ENCODE results near the gene FSD1L. TPM values are rescaled to one million over a fixed set of nuclear protein-coding genes. Genes with fewer than 3 reads are reported as not detected.
A peak's percentile ranks its signal among the peaks of the same experiment; 100 is the strongest.

Gene FSD1L
- total and polyA plus RNA-seq, 2 experiments from 2014 or later = 5.2 to 7.1 TPM

DNA sequence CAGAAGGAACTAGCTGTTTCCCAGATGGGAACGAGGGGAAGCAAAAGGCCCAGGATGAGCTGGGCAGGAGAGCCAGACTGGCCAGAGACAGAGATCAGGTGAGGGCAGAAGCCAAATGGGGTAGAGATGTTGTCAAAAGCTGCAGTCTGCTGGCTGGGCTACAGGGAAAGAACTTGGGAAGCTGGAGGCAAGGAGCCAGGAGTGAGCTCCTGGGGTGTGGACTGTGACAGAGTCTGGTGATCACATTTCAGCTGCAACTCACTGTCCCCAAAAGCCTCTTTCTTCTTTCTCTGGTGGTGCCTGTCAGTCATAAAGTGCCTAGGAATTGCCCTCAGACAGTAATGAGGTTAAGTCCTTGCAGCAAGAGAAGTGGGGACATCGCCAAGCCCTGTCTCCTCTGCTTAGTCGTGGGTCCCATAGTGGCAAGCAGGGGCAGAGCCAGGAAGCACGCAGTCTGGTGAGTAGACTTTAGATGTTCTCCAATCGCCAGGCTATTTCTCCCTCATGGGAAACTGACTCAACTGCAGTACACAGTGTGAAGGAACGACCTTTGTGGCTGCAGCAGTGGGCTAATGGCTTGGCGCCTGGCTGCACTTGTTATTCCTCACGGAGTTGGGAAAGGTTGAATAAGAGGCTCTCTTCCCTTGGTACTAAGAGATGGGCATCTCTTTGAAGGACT, 2.5 kb upstream of the FSD1L start:
- H2AFZ ChIP-seq = peak overlapping the region; percentile 47; the same call in 1 of the 2 replicates

More for the DNA sequence above, 2.5 kb upstream of the FSD1L start:
- Mint-ChIP-seq H3K4me1 (peaks cover 21% of the 10 kb centered on the region), H3K27ac (no peak overlapping the region), H3K27me3 (ENCODE audit: insufficient read depth, low read depth, poor library complexity) (peaks cover 3% of the 10 kb centered on the region), H3K4me3 (no peak overlapping the region), H3K36me3 (ENCODE audit: low read depth) (no peaks in the 10 kb centered on the region), H3K9me3 (peaks cover 3% of the 10 kb centered on the region; the same call in 1 of the 3 replicates)
- no peaks in the 10 kb centered on the region for H3K27me3 ChIP-seq (ENCODE audit: insufficient read depth)
- TF ChIP-seq POLR2AphosphoS5 (IDR thresholded peaks at IDR 0.05; ENCODE audit: low read depth) (no peak), ZNF331 (CRISPR knock-in tag; IDR thresholded peaks at IDR 0.05; ENCODE audit: low read depth) (no peak), JUNB (IDR thresholded peaks at IDR 0.05; ENCODE audit: unreplicated experiment) (no peak), REST (IDR thresholded peaks at IDR 0.05; ENCODE audit: unreplicated experiment) (no peak), EZH2 (IDR thresholded peaks at IDR 0.05; ENCODE audit: low read depth, unreplicated experiment) (no peak), CREB1 (CRISPR knock-in tag; IDR thresholded peaks at IDR 0.05; ENCODE audit: low read depth) (no peak), STAT1 (IDR thresholded peaks at IDR 0.05; ENCODE audit: unreplicated experiment) (no peak), EZH2phosphoT487 (IDR thresholded peaks at IDR 0.05; ENCODE audit: unreplicated experiment) (no peak), NANOG (IDR thresholded peaks at IDR 0.05; ENCODE audit: borderline replicate concordance) (no peak), ZNF114 (CRISPR knock-in tag; IDR thresholded peaks at IDR 0.05) (no peak)
- TF ChIP-seq, protein P1, sequence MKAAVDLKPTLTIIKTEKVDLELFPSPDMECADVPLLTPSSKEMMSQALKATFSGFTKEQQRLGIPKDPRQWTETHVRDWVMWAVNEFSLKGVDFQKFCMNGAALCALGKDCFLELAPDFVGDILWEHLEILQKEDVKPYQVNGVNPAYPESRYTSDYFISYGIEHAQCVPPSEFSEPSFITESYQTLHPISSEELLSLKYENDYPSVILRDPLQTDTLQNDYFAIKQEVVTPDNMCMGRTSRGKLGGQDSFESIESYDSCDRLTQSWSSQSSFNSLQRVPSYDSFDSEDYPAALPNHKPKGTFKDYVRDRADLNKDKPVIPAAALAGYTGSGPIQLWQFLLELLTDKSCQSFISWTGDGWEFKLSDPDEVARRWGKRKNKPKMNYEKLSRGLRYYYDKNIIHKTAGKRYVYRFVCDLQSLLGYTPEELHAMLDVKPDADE (IDR thresholded peaks at IDR 0.05) = no peak
- TF ChIP-seq, protein P2, sequence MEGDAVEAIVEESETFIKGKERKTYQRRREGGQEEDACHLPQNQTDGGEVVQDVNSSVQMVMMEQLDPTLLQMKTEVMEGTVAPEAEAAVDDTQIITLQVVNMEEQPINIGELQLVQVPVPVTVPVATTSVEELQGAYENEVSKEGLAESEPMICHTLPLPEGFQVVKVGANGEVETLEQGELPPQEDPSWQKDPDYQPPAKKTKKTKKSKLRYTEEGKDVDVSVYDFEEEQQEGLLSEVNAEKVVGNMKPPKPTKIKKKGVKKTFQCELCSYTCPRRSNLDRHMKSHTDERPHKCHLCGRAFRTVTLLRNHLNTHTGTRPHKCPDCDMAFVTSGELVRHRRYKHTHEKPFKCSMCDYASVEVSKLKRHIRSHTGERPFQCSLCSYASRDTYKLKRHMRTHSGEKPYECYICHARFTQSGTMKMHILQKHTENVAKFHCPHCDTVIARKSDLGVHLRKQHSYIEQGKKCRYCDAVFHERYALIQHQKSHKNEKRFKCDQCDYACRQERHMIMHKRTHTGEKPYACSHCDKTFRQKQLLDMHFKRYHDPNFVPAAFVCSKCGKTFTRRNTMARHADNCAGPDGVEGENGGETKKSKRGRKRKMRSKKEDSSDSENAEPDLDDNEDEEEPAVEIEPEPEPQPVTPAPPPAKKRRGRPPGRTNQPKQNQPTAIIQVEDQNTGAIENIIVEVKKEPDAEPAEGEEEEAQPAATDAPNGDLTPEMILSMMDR (conservative IDR thresholded peaks at IDR 0.05; ENCODE audit: low read depth in 2 of 2) = no peak
- TF ChIP-seq, protein P3, sequence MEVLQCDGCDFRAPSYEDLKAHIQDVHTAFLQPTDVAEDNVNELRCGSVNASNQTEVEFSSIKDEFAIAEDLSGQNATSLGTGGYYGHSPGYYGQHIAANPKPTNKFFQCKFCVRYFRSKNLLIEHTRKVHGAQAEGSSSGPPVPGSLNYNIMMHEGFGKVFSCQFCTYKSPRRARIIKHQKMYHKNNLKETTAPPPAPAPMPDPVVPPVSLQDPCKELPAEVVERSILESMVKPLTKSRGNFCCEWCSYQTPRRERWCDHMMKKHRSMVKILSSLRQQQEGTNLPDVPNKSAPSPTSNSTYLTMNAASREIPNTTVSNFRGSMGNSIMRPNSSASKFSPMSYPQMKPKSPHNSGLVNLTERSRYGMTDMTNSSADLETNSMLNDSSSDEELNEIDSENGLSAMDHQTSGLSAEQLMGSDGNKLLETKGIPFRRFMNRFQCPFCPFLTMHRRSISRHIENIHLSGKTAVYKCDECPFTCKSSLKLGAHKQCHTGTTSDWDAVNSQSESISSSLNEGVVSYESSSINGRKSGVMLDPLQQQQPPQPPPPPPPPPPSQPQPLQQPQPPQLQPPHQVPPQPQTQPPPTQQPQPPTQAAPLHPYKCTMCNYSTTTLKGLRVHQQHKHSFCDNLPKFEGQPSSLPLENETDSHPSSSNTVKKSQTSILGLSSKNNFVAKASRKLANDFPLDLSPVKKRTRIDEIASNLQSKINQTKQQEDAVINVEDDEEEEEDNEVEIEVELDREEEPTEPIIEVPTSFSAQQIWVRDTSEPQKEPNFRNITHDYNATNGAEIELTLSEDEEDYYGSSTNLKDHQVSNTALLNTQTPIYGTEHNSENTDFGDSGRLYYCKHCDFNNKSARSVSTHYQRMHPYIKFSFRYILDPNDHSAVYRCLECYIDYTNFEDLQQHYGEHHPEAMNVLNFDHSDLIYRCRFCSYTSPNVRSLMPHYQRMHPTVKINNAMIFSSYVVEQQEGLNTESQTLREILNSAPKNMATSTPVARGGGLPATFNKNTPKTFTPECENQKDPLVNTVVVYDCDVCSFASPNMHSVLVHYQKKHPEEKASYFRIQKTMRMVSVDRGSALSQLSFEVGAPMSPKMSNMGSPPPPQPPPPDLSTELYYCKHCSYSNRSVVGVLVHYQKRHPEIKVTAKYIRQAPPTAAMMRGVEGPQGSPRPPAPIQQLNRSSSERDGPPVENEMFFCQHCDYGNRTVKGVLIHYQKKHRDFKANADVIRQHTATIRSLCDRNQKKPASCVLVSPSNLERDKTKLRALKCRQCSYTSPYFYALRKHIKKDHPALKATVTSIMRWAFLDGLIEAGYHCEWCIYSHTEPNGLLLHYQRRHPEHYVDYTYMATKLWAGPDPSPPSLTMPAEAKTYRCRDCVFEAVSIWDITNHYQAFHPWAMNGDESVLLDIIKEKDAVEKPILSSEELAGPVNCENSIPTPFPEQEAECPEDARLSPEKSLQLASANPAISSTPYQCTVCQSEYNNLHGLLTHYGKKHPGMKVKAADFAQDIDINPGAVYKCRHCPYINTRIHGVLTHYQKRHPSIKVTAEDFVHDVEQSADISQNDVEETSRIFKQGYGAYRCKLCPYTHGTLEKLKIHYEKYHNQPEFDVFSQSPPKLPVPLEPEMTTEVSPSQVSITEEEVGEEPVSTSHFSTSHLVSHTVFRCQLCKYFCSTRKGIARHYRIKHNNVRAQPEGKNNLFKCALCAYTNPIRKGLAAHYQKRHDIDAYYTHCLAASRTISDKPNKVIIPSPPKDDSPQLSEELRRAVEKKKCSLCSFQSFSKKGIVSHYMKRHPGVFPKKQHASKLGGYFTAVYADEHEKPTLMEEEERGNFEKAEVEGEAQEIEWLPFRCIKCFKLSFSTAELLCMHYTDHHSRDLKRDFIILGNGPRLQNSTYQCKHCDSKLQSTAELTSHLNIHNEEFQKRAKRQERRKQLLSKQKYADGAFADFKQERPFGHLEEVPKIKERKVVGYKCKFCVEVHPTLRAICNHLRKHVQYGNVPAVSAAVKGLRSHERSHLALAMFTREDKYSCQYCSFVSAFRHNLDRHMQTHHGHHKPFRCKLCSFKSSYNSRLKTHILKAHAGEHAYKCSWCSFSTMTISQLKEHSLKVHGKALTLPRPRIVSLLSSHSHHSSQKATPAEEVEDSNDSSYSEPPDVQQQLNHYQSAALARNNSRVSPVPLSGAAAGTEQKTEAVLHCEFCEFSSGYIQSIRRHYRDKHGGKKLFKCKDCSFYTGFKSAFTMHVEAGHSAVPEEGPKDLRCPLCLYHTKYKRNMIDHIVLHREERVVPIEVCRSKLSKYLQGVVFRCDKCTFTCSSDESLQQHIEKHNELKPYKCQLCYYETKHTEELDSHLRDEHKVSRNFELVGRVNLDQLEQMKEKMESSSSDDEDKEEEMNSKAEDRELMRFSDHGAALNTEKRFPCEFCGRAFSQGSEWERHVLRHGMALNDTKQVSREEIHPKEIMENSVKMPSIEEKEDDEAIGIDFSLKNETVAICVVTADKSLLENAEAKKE (CRISPR knock-in tag; IDR thresholded peaks at IDR 0.05) = no peak
- no peak overlapping the region for H3K4me2 ChIP-seq
- no peaks in the 10 kb centered on the region for H3K36me3 ChIP-seq (ENCODE audit: insufficient read depth)
- DNase-seq (ENCODE audit: low spot score) (no peak), ATAC-seq (no peak)
- peaks cover 11% of the 10 kb centered on the region for H3K4me1 ChIP-seq (ENCODE audit: insufficient read depth)
- no peak overlapping the region for H3K27ac ChIP-seq (ENCODE audit: low read depth)
- H3F3A ChIP-seq (replicated peaks; ENCODE audit: low read depth) = no peaks in the 10 kb centered on the region; the same call in 1 of the 2 replicates
- H3K4me3 ChIP-seq = no peak overlapping the region
- H3K79me2 ChIP-seq (replicated peaks; ENCODE audit: insufficient read depth) = peaks cover 15% of the 10 kb centered on the region
- H3K9me2 ChIP-seq (ENCODE audit: insufficient read depth) = no peaks in the 10 kb centered on the region
- H4K20me1 ChIP-seq (replicated peaks; ENCODE audit: insufficient read depth) = no peaks in the 10 kb centered on the region
